ENCODE measurements around the gene RND2. TPM values are rescaled to one million over a fixed set of nuclear protein-coding genes. Genes with fewer than 3 reads are reported as not detected.

The RND2 gene
- total and polyA plus RNA-seq, 9 of the 15 experiments (the other 6 are each of a cell fraction or from before 2014, with no cell fraction given) = 0.15 to 1.9 (median 0.98) TPM

GRCh38 chr17:43070872-43071271 is 45.8 kb downstream of the RND2 start:
- POLR2A ChIA-PET = interaction anchor here (0.8 to 1.0 kb wide), 3 partner anchors 40 to 245 kb away, joined by 3 to 5 read pairs (median 3); no protein-coding TSS in a partner anchor
- CTCF ChIA-PET (ENCODE audit: low intra/inter-chr PET ratio) = no interaction called here

More at GRCh38 chr17:43070872-43071271, 45.8 kb downstream of the RND2 start:
- 100% methylated on average over 1 of the region's 1 CpG for WGBS (ENCODE audit: insufficient coverage, low coverage, missing lambda C conversion rate)
- H3K4me2 ChIP-seq (ENCODE audit: insufficient read depth, low read length) = no peak overlapping the region
- intact Hi-C loops (cut with micrococcal nuclease) = no loop called here
- H3K79me2 ChIP-seq (ENCODE audit: control insufficient read depth, insufficient read depth, low read length) = no peaks in the 10 kb centered on the region
- H3K4me1 ChIP-seq (replicated peaks in 1 of 2; ENCODE audit: control insufficient read depth in 2 of 2, insufficient read depth in 2 of 2, low read length in 2 of 2) = no peaks in the 10 kb centered on the region
- BruUV-seq (replicated peaks) = no TSS peak
- no peaks in the 10 kb centered on the region for H4K20me1 ChIP-seq (replicated peaks; ENCODE audit: control insufficient read depth, insufficient read depth, low read length)
- no peaks in the 10 kb centered on the region for H3K9me3 ChIP-seq (replicated peaks; ENCODE audit: control insufficient read depth, insufficient read depth, low read depth, low read length)
- ATAC-seq (no peak), DNase-seq (ENCODE audit: extremely low read depth in 1 of 4, low spot score in 3 of 4) (no peak), FAIRE-seq (no peak)
- H3K27ac ChIP-seq (ENCODE audit: extremely low read depth, low read depth, low read length) = no peak overlapping the region
- in situ Hi-C loops (cut with MboI) = no loop called here
- H3K9me1 ChIP-seq (ENCODE audit: control insufficient read depth, insufficient read depth, low read length) = no peaks in the 10 kb centered on the region
- H2AFZ ChIP-seq (ENCODE audit: low read depth, low read length) = no peak overlapping the region
- peaks cover 69% of the 10 kb centered on the region for H3K36me3 ChIP-seq (ENCODE audit: control insufficient read depth, insufficient read depth, low read length)
- H3K27me3 ChIP-seq (ENCODE audit: control insufficient read depth in 2 of 2, insufficient read depth in 2 of 2, low read length in 2 of 2) = no peaks in the 10 kb centered on the region
- no peak overlapping the region for H3K4me3 ChIP-seq
- no peak overlapping the region for H3K9ac ChIP-seq (ENCODE audit: insufficient read depth in 1 of 2, low read depth in 2 of 2, low read length in 2 of 2)
- TF ChIP-seq ZZZ3 (IDR thresholded peaks at IDR 0.05) (no peak), DACH1 (IDR thresholded peaks at IDR 0.05; ENCODE audit: partially characterized antibody) (no peak), ZNF197 (CRISPR knock-in tag; IDR thresholded peaks at IDR 0.05; ENCODE audit: low read depth) (no peak), ZEB2 (IDR thresholded peaks at IDR 0.05) (no peak), DIDO1 (tag; IDR thresholded peaks at IDR 0.05; ENCODE audit: low read depth) (no peak), HNRNPK (IDR thresholded peaks at IDR 0.05; ENCODE audit: low read depth, low read length, poor library complexity, severe bottlenecking) (no peak), ZFX (CRISPR knock-in tag; IDR thresholded peaks at IDR 0.05) (no peak), NFATC3 (IDR thresholded peaks at IDR 0.05) (no peak), TEAD1 (CRISPR knock-in tag; IDR thresholded peaks at IDR 0.05) (no peak), ZBTB33 (CRISPR knock-in tag; IDR thresholded peaks at IDR 0.05) (no peak), MTF1 (CRISPR knock-in tag; IDR thresholded peaks at IDR 0.05; ENCODE audit: borderline replicate concordance) (no peak)
- TF ChIP-seq, protein P1, sequence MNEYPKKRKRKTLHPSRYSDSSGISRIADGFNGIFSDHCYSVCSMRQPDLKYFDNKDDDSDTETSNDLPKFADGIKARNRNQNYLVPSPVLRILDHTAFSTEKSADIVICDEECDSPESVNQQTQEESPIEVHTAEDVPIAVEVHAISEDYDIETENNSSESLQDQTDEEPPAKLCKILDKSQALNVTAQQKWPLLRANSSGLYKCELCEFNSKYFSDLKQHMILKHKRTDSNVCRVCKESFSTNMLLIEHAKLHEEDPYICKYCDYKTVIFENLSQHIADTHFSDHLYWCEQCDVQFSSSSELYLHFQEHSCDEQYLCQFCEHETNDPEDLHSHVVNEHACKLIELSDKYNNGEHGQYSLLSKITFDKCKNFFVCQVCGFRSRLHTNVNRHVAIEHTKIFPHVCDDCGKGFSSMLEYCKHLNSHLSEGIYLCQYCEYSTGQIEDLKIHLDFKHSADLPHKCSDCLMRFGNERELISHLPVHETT (CRISPR knock-in tag; conservative IDR thresholded peaks at IDR 0.05 in 1 of 2, IDR thresholded peaks at IDR 0.05 in 1 of 2) = no peak

Data from K562 (cell line).